ENCODE data around the gene CCIN.
"Not testable (repeated sequence)": the region's sequence is repeated elsewhere in the genome, so short reads cannot be mapped to it uniquely, and the experiment has no call there.

GRCh38 chr9:36159509-36159908 lies 9.7 kb upstream of the CCIN start:
- not testable (repeated sequence) for TF ChIP-seq EP300, CTCF, POLR2A, POLR2AphosphoS5 (IDR thresholded peaks at IDR 0.05)

Measured in gastroesophageal sphincter (tissue), 3 donors.